Fibroblast of skin of right biceps (primary cell): ENCODE results near the gene XPO6.

Source experiments
- DNase-seq: peaks from one replicate; pipeline ENCODE4 v3.0.0-alpha.2; 2013

XPO6 gene

DNA sequence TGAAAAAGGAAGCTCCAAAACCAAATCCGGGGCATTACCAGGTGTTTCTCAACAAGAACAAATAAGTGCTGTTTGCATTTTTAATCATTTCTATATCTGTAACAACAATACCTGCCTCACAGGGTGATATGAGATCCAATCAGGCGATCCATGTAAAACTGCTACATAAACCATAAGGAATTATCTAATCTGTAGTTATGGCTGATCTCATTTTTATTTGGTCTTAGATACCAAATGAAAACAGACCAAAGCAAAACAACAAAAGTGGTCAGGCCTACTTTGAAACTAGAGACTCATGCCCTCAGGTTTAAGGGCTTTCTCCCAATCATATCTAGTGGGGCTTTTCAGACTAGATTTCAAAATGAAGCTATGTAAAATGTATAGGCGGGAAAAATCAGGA lies 28.3 kb downstream of the XPO6 start:
- no peak for DNase-seq

DNA sequence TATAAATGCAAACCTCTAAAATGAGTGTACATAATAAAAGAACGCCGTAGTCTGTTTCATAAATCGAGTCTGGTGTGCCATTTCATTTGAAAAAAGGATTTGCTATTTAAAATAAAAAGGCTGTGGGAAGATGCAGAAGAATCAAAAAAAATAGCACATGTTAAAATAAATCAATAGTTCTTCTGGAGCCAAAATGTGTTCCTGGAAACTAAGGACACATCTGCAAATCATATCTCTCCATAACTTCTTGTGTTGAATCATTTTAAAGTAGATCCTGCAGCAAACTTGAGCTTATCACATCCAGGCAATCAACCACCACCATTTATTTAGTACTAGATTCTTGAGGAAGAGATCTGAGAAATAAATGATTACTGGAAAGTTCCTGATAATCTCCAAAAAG lies 29.0 kb downstream of the XPO6 start:
- DNase-seq: no peak

DNA sequence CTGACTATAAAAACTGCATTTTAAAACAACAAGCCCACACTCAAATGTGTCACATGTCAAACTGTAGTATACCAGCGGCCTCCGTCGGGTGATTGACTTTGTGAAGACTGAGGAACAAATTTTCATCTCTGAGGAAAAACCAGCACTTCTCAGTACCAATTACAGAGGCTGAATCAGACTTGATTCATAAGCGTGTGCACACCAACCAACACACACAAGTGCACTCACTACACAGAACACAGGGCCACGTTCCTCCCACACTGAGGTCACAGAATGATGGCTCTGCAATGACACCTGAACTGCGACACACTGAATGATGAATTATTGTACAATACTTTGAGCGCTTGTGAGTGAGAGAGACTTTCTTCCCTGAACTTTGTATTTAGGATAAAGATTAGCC lies 29.6 kb downstream of the XPO6 start:
- peak; percentile 56 for DNase-seq

DNA sequence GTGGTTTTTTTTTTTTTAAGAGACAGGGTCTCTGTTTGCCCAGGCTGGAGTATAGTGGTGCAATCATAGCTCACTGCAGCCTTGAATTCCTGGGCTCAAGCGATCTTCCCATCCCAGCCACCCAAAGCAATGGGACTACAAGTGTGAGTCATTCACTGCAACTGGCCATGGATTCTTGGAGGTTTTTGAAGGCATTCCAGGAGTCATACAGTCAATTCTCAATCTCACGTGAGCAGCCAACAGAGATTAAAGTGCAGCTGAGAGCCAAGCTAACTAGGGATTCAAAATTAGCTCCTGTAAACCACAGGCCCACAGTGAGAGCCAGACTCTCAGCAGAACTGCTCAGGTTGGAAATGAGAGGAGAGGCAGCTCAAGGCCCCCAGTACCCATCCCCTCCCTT lies 30.2 kb downstream of the XPO6 start:
- peak; percentile 97 for DNase-seq

DNA sequence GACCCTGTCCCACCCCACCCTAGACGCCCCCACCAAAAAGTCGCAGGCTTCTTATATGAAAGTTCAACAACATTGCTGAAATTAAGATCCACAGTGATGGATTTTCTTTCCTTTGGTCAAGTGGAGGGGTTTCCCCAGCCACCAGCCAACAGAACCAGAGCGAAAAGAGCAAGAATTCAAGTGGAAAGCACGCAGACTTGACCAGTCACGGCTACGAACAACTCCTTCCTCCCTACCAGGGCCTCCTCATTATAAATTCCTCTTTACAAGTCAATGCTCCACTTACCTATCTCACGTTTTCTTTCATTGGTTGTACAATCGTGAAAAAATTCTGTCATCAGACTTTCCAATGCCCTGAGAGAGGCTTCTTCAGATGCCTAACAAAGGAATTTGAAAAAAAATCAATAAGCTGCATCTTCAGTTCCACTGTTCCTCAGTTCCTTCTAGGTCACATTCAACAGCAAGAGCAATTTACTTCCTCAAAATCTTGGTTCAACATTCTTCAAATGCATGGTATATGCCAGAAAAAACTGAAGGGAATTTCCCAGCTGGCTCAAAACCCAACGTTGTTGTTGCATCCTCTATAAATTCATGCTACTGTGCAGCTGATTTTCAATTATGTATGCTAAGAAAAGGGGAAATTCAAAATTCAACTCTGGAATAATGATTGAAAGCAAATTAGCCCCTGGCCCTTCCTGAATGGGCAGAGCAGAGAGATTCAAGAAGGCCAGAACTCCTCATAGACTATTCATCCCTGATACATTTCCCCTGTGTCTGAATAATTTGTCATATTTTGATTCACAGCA lies 30.9 kb downstream of the XPO6 start:
- peak; percentile 57 for DNase-seq

DNA sequence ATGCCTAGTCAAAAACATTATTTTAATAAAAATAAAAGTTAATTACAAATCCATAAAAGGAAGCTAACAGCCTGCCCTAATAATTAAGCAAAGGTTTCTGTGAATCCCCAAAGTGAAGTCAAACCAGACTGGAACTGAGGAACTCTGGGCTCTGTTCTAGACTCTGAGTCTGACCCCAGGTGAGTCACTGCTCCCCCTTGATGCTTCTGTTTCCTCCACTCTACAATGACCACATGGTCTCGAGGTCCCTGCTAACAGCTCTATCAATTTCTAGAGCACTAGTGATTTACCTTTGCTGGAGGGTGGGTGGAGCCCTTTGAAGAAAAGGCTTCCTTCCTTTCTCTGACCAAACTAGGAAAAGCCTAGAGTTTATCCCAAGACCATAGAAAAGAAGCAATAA lies 32.4 kb downstream of the XPO6 start:
- no peak for DNase-seq

DNA sequence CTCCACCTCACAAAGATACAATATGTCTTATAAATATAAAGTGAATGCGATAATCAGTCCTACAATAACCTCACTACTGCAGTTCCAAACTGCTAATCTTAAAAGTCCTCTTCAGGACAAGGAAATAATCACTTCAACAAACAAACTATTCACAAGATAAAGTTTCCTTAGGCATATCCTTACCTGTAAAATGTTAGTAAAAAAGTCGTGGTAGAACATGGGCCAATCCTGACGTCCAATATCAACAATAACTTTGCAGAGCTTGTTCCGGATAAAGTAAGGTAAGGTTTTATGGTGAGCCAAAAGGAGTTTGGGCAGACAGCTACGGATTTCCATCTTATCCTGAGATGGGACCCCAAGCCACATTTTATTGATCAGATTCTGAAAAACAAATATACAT lies 36.0 kb downstream of the XPO6 start:
- no peak for DNase-seq

DNA sequence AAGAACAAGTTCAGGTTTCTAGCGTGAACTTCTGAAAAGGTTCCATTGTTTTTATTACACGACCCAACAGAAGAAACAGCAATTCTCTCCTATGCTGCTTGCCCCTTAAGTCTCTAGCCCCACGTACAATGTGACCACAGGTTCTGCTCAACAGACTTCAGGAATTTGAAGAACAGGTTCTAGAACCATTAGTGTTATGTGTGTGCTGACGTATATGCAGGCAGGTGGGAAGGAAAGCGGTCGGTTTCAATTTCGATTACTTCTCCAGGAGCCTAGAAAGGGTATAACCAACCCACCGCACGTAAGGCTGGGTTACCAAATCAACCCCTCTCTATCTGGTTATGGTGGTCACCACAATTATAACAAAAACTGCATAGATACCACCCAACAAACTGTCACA lies 39.4 kb downstream of the XPO6 start:
- DNase-seq: no peak

DNA sequence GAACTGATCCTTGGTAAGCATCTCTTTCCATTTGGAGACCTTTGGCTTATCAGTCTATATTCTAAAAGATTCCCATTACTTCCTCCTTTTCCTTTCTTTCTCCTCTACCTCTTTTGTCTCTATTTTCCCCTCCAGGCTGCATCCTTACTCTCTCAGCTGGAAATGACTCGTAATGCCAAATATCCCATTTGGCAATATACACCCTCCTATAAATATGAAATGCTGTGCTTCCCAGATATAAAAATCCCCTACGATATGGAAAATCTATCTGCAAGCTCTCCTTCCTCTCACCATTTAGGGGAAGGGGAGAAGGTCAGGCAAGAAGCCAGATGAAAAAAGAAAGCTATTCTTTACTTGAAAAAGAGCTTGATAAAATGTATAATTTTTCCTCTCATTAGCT lies 39.9 kb downstream of the XPO6 start:
- DNase-seq: no peak

DNA sequence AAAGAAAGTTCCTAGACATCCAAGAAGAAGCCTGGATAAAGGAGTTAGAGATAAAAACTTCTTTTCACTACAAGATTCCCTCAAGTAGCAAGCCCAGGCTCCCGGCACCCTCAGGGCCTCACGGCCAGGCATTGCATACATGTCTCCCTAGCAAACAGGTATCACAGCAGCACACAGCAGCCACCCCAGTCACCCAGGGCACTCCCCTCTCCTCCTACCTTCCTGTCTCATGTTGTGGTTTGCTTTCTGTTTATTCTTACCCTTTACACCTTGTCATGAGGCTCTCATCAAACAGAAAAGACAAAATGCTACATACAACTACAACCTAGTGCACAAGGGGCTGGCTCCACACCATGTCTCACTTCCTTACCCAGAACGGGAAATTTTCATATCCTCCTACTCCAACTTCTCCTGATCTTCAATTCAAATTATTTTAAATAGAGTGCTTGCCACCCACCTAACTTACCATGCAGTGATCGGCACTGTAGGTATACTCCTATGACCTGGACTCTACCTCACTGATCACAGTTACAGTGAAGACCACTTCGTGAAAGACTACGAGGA lies 42.7 kb downstream of the XPO6 start:
- no peak for DNase-seq

DNA sequence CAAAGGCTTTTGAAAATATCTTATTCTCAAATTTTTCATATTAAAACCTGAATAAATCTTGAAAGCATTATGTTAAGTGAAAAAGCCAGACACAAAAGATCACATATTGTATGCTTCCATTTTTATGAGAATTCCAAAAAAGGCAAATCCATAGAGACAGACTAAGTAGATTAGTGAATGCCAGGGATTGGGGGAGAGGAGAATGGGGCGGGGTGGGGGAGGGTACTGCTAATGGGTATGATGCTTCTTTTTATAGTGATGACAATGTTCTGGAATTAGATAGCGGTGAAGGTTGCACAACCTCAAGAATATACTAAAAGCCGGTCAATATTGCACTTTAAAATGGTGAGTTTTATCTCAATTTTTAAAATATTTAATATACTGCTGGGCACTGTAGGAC lies 44.0 kb downstream of the XPO6 start:
- peak; percentile 23 for DNase-seq

DNA sequence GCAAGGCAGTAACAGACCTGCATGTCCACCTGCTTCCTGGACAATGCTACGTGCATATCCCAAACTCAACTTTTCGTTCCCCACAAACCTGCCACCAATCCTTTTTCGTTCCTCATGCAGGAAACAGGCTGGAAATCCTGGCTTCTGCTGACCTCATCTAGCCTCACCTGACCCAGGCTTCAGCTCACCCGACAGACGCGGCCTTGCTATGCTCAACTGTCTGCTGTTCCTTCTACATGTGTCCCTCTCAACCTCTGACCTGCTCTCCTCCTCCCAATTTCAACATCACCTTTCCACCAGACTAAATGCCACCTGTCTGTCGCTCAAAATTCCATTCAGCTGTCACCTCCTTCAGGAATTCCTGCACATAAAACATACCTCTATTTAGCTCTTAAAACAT lies 44.5 kb downstream of the XPO6 start:
- DNase-seq: no peak

DNA sequence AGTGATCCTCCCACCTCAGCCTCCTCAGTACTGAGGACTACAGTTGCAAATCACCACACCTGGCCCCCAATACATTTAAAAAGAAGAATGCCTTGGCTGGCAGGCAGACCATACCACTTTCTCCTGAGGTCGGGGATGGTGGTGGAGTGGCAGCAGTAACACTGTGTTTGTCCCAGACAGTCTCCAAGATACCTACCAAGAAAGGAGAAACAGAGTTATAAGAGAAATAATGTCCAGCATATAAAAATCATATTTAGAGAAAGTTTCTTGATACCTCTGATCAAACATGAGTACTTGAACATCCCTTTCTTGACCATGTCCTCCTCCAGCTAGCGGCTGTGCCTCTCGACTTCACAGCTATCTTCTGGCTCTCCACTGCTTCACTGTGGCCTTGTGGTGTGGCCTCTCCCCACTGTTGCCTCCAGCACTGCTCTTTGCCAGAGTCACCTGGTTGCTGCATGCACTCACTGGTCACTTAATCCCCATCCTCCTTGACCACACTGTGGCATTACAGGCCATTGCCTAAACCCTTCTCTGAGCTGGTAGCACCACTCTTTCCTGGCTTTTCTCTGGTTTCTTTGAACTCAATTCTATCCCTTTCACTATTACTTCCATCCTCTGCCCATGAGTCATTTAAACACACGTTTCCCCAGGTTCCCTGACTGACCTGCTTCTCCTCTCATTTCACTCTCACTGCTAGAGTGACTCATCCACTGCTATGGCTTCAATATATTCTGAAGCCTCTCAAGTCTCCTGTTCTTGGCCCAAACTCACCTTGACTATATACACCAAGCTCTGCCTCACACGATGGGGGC lies 45.2 kb downstream of the XPO6 start:
- peak; percentile 36 for DNase-seq

DNA sequence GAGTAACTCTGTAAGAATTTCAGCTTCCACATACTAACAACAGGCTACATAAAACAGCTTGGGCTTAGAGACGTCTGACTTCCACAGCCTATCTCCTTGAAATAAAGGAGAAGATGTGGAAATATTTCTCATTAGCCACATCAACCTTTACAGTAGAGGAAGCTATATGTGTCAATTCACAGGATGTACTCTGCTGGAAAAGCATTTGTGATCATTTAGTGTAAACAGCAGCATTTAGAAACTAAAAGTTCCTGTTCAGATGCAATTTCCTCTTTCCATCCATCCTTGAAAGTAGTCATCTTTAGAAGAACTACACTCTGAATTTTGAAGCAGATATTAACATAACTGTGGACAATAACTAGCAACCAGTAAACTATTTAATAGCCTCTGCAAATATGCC lies 46.2 kb downstream of the XPO6 start:
- no peak for DNase-seq

DNA sequence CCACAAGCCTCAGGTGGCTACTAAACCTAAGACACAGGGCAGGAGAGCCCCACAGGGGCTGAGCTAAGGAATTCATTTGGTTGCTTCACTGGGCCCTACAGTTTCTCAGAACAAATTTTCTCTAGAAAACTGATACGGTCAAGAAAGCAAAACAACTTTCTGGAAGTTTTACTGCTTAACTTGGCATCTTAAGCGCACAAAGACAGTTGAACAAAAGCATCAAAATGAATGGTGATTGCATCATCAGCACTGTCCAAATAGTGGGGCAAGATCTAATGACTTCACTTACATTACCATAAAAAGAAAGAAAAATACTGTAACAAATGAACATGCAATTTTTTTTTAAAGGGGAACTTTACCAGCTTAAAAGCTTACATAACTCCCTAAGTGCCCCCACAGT lies 47.6 kb downstream of the XPO6 start:
- peak; percentile 55 for DNase-seq

DNA sequence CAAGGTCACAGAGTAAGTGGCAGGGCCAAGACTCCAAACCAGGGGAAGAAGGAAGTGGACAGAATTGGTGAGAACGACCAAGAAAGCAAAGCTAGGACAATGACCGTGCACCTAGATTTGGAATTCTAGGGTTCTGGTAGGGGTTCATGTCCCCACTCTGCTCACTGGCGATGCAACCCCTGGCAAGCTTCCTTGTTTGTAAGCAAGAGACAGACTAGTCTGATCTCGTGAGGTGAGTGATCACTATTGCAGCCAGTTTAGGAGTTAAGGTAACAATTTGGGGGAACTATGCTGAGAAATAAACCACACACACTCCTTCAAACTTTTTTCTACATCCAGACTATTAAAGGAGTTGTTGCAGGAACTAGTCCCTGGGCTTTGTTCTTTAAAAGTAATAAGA lies 48.1 kb downstream of the XPO6 start:
- DNase-seq: peak; percentile 18

DNA sequence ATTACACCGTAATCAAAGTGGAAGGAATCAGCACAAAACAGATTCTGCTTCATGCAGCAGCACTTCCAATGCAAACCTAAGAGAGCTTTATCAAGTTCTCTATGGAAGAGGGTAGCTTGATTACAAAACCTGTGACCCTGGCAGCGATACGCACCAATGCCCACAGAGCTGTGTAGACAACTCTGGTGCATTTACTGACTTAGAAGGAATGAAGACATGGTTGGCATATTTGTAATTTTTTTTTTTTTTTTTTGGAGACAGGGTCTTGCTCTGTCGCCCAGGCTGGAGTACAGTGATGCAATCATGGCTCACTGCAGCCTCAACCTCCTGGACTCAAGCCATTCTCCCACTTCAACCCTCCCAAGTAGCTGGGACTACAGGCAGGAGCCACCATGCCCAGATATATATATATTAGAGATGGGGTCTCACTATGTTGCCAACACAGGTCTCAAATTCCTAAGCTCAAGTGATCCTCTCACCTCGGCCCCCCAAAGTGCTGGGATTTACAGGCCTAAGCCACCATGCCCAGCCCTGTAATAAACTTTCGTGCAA lies 49.4 kb downstream of the XPO6 start:
- no peak for DNase-seq

DNA sequence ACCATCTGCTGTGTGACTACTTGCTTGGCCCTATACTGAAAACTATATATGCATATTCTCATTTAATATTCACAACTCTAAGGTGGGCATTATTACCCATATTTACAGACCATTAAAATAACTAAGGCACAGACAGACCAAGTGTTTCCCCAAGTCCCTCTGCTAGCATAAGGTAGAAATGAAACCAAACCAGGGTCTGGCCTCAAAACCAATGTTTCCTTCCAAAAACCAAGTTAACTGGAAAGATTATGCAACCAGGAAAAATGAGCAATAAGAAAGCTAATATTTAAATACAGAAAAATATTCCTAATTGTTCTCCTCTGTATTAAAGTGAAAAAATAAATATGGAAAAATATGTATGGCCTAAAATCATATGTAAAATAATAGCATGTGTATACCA lies 50.1 kb downstream of the XPO6 start:
- DNase-seq: no peak

DNA sequence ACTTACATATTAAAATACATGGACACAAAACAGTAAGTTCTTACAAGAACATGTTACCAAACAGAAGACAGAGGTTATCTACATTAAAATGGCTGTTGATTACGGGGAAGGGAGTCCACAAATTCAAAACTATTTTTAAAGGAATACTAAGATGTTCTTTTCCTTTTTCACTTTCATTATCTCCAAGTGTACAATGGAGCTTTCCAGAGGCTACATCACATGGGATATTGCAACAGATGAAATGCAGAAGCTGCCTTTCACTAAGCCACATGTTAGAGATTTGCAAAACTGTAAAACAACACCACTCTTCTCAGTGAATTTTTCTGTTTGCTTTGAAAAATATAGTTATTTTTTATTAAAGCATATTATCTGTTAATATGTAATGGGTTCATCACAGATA lies 53.6 kb downstream of the XPO6 start:
- no peak for DNase-seq

DNA sequence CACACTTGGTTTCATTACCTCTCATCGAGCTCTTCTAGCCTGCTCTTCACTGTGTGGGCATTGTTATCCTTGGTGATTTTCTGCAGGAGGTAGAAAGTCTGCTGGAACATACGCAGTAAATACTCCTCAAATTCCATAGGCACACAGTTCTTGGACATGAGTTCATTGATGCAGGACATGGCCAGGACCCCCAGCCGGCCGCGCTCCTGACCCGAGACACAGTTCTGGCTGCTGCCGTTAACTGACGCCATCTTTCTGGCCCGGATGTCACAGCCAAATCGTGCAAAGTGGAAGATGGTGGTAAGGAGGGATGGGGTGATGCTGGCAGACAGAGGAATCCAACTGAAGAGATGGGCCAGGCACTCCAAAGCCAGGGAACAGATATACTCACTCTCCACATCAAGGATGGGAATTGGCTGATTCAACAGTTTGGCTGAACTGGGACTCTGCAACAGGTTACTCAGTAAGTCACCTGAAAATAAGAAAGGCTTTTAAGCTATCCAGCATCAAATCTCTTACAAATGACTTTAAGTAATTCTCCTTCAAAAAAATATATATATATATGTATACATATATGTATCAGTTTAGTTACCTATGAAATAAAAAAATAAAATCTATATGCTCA lies 55.6 kb downstream of the XPO6 start:
- DNase-seq: no peak

DNA sequence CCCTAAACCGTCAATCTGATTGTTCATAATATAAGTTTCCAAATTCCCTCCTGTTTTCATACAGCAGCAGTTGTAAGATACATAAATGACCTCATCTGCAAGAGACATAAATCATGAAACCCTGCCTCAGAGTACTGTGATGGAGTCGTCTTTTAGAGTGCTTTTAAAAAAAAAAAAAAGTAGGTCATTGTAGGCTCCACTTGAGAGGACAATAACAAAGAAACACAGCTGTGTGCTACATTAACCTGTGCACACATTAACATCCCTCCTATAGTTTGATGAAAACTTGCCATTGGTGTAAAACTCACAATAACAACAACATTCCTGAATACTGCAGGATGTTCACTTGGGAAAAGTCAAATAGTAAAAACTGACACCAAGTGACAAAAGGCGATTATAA lies 56.5 kb downstream of the XPO6 start:
- no peak for DNase-seq

DNA sequence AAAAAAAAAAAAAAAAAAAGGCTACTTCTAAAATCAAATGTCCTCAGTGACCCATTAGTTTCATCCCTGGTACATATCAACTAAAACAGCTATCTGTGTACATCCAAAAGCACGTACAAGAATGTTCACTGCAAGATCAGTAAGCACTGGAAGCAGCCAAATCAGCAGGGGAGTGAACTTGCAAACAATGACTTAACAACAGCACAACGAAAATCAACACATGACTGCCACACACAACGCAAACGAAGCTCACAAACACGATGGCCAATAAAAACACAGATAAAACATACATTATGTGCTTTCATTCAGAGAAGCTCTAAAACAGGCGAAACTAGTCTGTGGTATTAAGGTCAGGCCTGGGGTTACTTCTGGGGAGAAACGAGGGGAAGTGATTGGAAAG lies 60.6 kb downstream of the XPO6 start:
- no peak for DNase-seq
